HG02938 (cell line): ENCODE results near the gene SCAF8.
"Not testable (repeated sequence)": the region's sequence is repeated elsewhere in the genome, so short reads cannot be mapped to it uniquely, and the experiment has no call there.

ENCODE experiments used
- ATAC-seq: cut with Tn5 transposase; IDR thresholded peaks from one replicate; pipeline ENCODE4 v1.9.1; 2021; ENCODE audit warnings: mild to moderate bottlenecking, moderate library complexity; ENCODE audit not compliant: unreplicated experiment

The SCAF8 gene

GRCh38 chr6:154733626-154734382 lies 588 bp downstream of the SCAF8 start:
- ATAC-seq = peak; percentile 68

- ATAC-seq = no peak
Observed at GRCh38 chr6:154736618-154737259, 3.5 kb downstream of the SCAF8 start.

GRCh38 chr6:154737424-154737823 lies 4.2 kb downstream of the SCAF8 start:
- no peak for ATAC-seq

- no peak for ATAC-seq
Observed at GRCh38 chr6:154738551-154738961, 5.3 kb downstream of the SCAF8 start.

- ATAC-seq = no peak
Observed at GRCh38 chr6:154740658-154741057, 7.4 kb downstream of the SCAF8 start.

- ATAC-seq = no peak
Observed at GRCh38 chr6:154742891-154743290, 9.7 kb downstream of the SCAF8 start.

GRCh38 chr6:154744029-154744745 lies 11.0 kb downstream of the SCAF8 start:
- not testable (repeated sequence) for ATAC-seq

GRCh38 chr6:154745243-154745642 lies 12.0 kb downstream of the SCAF8 start:
- no peak for ATAC-seq

GRCh38 chr6:154749341-154749740 lies 16.1 kb downstream of the SCAF8 start:
- ATAC-seq = no peak

GRCh38 chr6:154751011-154751800 lies 18.0 kb downstream of the SCAF8 start:
- no peak for ATAC-seq

- ATAC-seq = no peak
Observed at GRCh38 chr6:154752022-154752421, 18.8 kb downstream of the SCAF8 start.

- ATAC-seq = no peak
Observed at GRCh38 chr6:154754152-154754551, 20.9 kb downstream of the SCAF8 start.

- ATAC-seq = no peak
Observed at GRCh38 chr6:154757352-154758050, 24.3 kb downstream of the SCAF8 start.

GRCh38 chr6:154758125-154758524 lies 24.9 kb downstream of the SCAF8 start:
- ATAC-seq = no peak

- ATAC-seq = no peak
Observed at GRCh38 chr6:154763650-154764049, 30.4 kb downstream of the SCAF8 start.

GRCh38 chr6:154765273-154765672 lies 32.1 kb downstream of the SCAF8 start:
- no peak for ATAC-seq

- no peak for ATAC-seq
Observed at GRCh38 chr6:154766288-154766687, 33.1 kb downstream of the SCAF8 start.

- no peak for ATAC-seq
Observed at GRCh38 chr6:154767003-154767723, 33.9 kb downstream of the SCAF8 start.

- no peak for ATAC-seq
Observed at GRCh38 chr6:154768280-154768679, 35.1 kb downstream of the SCAF8 start.

GRCh38 chr6:154773610-154774089 lies 40.4 kb downstream of the SCAF8 start:
- peak; percentile 97 for ATAC-seq
